HCT116 (cell line): ENCODE data around the gene CHRD. TPM values are rescaled to one million over a fixed set of nuclear protein-coding genes. Genes with fewer than 3 reads are reported as not detected.

Experiments used
- ATAC-seq: fragments of 200-7000 bp; cut with Tn5 transposase; 2 replicates; pipeline ENCODE4 v1.9.1; 2020; ENCODE audit warnings: mild to moderate bottlenecking, moderate library complexity
- BruUV-seq: library from RNA; stranded (reverse); fragments of 400-500 nt; replicated peaks from 2 replicates; lab custom pipeline; 2021; lab: Mats Ljungman, UMichigan
- CTCF ChIA-PET: fragments of 300-600 bp; sonication (Branson Sonifier 250); formaldehyde crosslinking; loops from one replicate; lab custom pipeline; 2021; ENCODE audit warnings: antibody characterized with exemption; lab: Charles Lee
- POLR2A ChIA-PET: fragments of 300-600, 350-600 bp; sonication (Branson Sonifier 250); formaldehyde crosslinking; loops from one replicate; lab custom pipeline; 2021; ENCODE audit warnings: antibody characterized with exemption; lab: Charles Lee
- RAD21 ChIA-PET, 2 experiments: fragments of 300-600 bp; sonication (Branson Sonifier 250); formaldehyde crosslinking; loops; one replicate each; lab custom pipeline; 2023; ENCODE audit warnings: low total read pairs in 2 of 2; ENCODE audit not compliant: uncharacterized antibody in 2 of 2, unreplicated experiment in 2 of 2, low non-redundant PET in 1 of 2; lab: Charles Lee
- DNase-seq: peaks from one replicate; pipeline ENCODE4 v3.0.0-alpha.2; 2010; ENCODE audit warnings: low read depth, low spot score
- H2AFZ ChIP-seq: fragments of 200-600 bp; shearing (Covaris generic), sonication (generic); 2 replicates; pipeline ENCODE4 v1.6.1; 2017; ENCODE audit warnings: low read depth, mixed run types, mixed read lengths, antibody characterized with exemption, low read length; ENCODE audit not compliant: poor library complexity, severe bottlenecking
- H3K27ac ChIP-seq: 2 replicates; pipeline ENCODE4 v1.5.1; 2012; ENCODE audit warnings: low read depth, low read length
- H3K27me3 ChIP-seq: fragments of 200-600 bp; sonication (generic); 2 replicates; pipeline ENCODE4 v1.6.1; 2016; ENCODE audit warnings: mixed run types, low read length, mixed read lengths; ENCODE audit not compliant: insufficient read depth
- H3K36me3 ChIP-seq, 2 experiments: fragments of 200-500 bp in 1 of 2; fragments of 200-600 bp in 1 of 2; sonication (Bioruptor generic) in 1 of 2; sonication (generic) in 1 of 2; 2 replicates each; pipeline versions ENCODE4 v1.5.1 to v1.6.1; 2014 to 2016; ENCODE audit warnings: low read length in 2 of 2, inconsistent platforms in 1 of 2, mixed read lengths in 1 of 2, mixed run types in 1 of 2; ENCODE audit not compliant: insufficient read depth in 2 of 2, control insufficient read depth in 1 of 2
- H3K4me1 ChIP-seq, 2 experiments: fragments of 200-600 bp in 1 of 2; sonication (generic) in 1 of 2; 2 replicates each; pipeline versions ENCODE4 v1.5.1 to v1.6.1; 2012 to 2017; ENCODE audit warnings: low read length in 2 of 2, inconsistent platforms in 1 of 2, mild to moderate bottlenecking in 1 of 2, mixed read lengths in 1 of 2, mixed run types in 1 of 2, moderate library complexity in 1 of 2; ENCODE audit not compliant: insufficient read depth in 2 of 2, control insufficient read depth in 1 of 2
- H3K4me2 ChIP-seq: fragments of 200-600 bp; sonication (generic); 2 replicates; pipeline ENCODE4 v1.6.1; 2017; ENCODE audit warnings: mixed run types, low read length, mixed read lengths
- H3K4me3 ChIP-seq, 2 experiments: fragments of 200-600 bp in 1 of 2; sonication (generic) in 1 of 2; replicated peaks in 1 of 2; 2 replicates each; pipeline ENCODE4 v1.5.1; 2011 to 2016; ENCODE audit warnings: low read length in 2 of 2, control low read depth in 1 of 2, low read depth in 1 of 2, mild to moderate bottlenecking in 1 of 2, mixed read lengths in 1 of 2, mixed run types in 1 of 2
- H3K79me2 ChIP-seq: fragments of 200-600 bp; sonication (generic); 2 replicates; pipeline ENCODE4 v1.6.1; 2017; ENCODE audit warnings: mild to moderate bottlenecking, mixed run types, low read length, moderate library complexity, mixed read lengths; ENCODE audit not compliant: insufficient read depth
- H3K9ac ChIP-seq: fragments of 200-600 bp; sonication (generic); 2 replicates; pipeline ENCODE4 v1.6.1; 2016; ENCODE audit warnings: low read length, mixed read lengths
- H3K9me2 ChIP-seq: fragments of 200-600 bp; sonication (generic), shearing (Covaris generic); 2 replicates; pipeline ENCODE4 v1.6.1; 2017; ENCODE audit warnings: mixed run types, mild to moderate bottlenecking, moderate library complexity; ENCODE audit not compliant: insufficient read depth
- H3K9me3 ChIP-seq, 2 experiments: fragments of 200-500 bp in 1 of 2; fragments of 200-600 bp in 1 of 2; sonication (Bioruptor generic) in 1 of 2; sonication (generic) in 1 of 2; 2 replicates each; pipeline ENCODE4 v1.6.1; 2014 to 2017; ENCODE audit warnings: low read length in 2 of 2, mixed read lengths in 2 of 2, inconsistent platforms in 1 of 2, low read depth in 1 of 2, mild to moderate bottlenecking in 1 of 2, mixed run types in 1 of 2, moderate library complexity in 1 of 2; ENCODE audit not compliant: control insufficient read depth in 1 of 2, insufficient read depth in 1 of 2
- H4K20me1 ChIP-seq: fragments of 200-600 bp; sonication (generic), shearing (Covaris generic); 2 replicates; pipeline ENCODE4 v1.6.1; 2017; ENCODE audit warnings: mixed run types, mild to moderate bottlenecking, moderate library complexity; ENCODE audit not compliant: insufficient read depth
- CBX3 ChIP-seq: IDR thresholded peaks from 2 replicates; pipeline ENCODE4 v1.6.1; 2012; ENCODE audit warnings: low read depth
- CTCF ChIP-seq, 3 experiments: fragments of 200-600 bp in 1 of 3; sonication (generic) in 1 of 3; IDR thresholded peaks in 2 of 3; conservative IDR thresholded peaks in 1 of 3; 2 replicates each; pipeline ENCODE4 v1.5.1; 2012 to 2017; ENCODE audit warnings: low read depth in 2 of 3, low read length in 2 of 3, antibody characterized with exemption in 1 of 3, borderline replicate concordance in 1 of 3, control low read depth in 1 of 3, mild to moderate bottlenecking in 1 of 3, mixed read lengths in 1 of 3, mixed run types in 1 of 3, moderate library complexity in 1 of 3; ENCODE audit not compliant: insufficient read depth in 1 of 3
- FOSL1 ChIP-seq: IDR thresholded peaks from 2 replicates; pipeline ENCODE4 v1.6.1; 2012; ENCODE audit warnings: low read depth
- POLR2A ChIP-seq: IDR thresholded peaks from 2 replicates; pipeline ENCODE4 v1.7.0; 2011; ENCODE audit warnings: borderline replicate concordance; ENCODE audit not compliant: insufficient read depth, insufficient read length; ENCODE audit errors: extremely low read depth
- ZNF274 ChIP-seq: fragments of 200-500 bp; sonication (Bioruptor generic); IDR thresholded peaks from 2 replicates; pipeline ENCODE4 v1.6.1; 2014; ENCODE audit warnings: mild to moderate bottlenecking, low read depth, low read length, inconsistent platforms
- intact Hi-C: fragments of 100-400 bp; cut with micrococcal nuclease; formaldehyde crosslinking; loops from 2 replicates; pipeline ENCODE4 v1.10.0; 2022
- total RNA-seq: library from RNA; stranded (reverse); gene quantifications from one replicate; pipeline ENCODE4 v1.2.1, GENCODE V29; 2021; ENCODE audit not compliant: unreplicated experiment
- TF ChIP-seq, protein P1 (sequence below): IDR thresholded peaks from 2 replicates; pipeline ENCODE4 v1.6.1; 2012; ENCODE audit warnings: low read depth
- TF ChIP-seq, protein P2 (sequence below): IDR thresholded peaks from 2 replicates; pipeline ENCODE4 v1.6.1; 2012

Gene CHRD
- total RNA-seq, 1 experiment from 2014 or later, result 8.0 TPM

DNA sequence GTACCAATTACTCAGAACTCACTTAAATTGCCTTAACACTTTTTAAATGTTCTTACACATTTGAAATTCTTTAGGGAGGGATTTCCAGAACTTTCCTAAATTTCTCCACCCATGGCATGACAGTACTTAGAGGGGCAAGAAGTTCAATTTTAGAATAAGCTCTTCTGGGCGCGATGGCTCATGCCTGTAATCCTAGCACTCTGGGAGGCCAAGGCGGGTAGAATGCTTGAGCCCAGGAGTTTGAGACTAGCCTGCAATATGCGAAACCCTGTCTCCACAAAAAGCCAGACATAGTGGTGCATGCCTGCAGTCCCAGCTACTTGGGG, 31.8 kb upstream of the CHRD start (continued):
- TF ChIP-seq CTCF (IDR thresholded peaks at IDR 0.05 in 2 of 3, conservative IDR thresholded peaks at IDR 0.05 in 1 of 3; ENCODE audit: borderline replicate concordance in 1 of 3, insufficient read depth in 1 of 3, low read depth in 2 of 3, low read length in 2 of 3) (no peak), POLR2A (no peak), CBX3 (no peak), FOSL1 (no peak)
- TF ChIP-seq, protein P1, sequence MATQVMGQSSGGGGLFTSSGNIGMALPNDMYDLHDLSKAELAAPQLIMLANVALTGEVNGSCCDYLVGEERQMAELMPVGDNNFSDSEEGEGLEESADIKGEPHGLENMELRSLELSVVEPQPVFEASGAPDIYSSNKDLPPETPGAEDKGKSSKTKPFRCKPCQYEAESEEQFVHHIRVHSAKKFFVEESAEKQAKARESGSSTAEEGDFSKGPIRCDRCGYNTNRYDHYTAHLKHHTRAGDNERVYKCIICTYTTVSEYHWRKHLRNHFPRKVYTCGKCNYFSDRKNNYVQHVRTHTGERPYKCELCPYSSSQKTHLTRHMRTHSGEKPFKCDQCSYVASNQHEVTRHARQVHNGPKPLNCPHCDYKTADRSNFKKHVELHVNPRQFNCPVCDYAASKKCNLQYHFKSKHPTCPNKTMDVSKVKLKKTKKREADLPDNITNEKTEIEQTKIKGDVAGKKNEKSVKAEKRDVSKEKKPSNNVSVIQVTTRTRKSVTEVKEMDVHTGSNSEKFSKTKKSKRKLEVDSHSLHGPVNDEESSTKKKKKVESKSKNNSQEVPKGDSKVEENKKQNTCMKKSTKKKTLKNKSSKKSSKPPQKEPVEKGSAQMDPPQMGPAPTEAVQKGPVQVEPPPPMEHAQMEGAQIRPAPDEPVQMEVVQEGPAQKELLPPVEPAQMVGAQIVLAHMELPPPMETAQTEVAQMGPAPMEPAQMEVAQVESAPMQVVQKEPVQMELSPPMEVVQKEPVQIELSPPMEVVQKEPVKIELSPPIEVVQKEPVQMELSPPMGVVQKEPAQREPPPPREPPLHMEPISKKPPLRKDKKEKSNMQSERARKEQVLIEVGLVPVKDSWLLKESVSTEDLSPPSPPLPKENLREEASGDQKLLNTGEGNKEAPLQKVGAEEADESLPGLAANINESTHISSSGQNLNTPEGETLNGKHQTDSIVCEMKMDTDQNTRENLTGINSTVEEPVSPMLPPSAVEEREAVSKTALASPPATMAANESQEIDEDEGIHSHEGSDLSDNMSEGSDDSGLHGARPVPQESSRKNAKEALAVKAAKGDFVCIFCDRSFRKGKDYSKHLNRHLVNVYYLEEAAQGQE, result no peak
- TF ChIP-seq, protein P2, sequence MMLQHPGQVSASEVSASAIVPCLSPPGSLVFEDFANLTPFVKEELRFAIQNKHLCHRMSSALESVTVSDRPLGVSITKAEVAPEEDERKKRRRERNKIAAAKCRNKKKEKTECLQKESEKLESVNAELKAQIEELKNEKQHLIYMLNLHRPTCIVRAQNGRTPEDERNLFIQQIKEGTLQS, result no peak

GRCh38 chr3:184349563-184350470, 30.0 kb upstream of the CHRD start:
- Histone ChIP-seq H3K27me3 (no peaks in the 10 kb centered on the region), H2AFZ (no peak overlapping the region), H3K4me1 (peaks cover 9 to 17% of the 10 kb centered on the region in 2 experiments), H3K9me3 (no peaks in the 10 kb centered on the region), H3K4me2 (no peak overlapping the region), H3K79me2 (no peaks in the 10 kb centered on the region), H3K4me3 (no peak overlapping the region), H3K9ac (no peak overlapping the region), H3K27ac (no peak overlapping the region), H3K36me3 (peaks cover 6 to 7% of the 10 kb centered on the region in 2 experiments; a peak in 2 of 4 replicates), H3K9me2 (no peaks in the 10 kb centered on the region), H4K20me1 (no peaks in the 10 kb centered on the region)
- ATAC-seq, result no peak
- CTCF ChIA-PET, result no interaction called here
- intact Hi-C loops, result no loop called here
- POLR2A ChIA-PET, result no interaction called here
- RAD21 ChIA-PET, result no interaction called here
- no peak for TF ChIP-seq ZNF274
- DNase-seq, result no peak
- no TSS peak for BruUV-seq
